Measurements from ENCODE around the gene KIF16B. TPM values are rescaled to one million over a fixed set of nuclear protein-coding genes. Genes with fewer than 3 reads are reported as not detected.

Gene KIF16B
- total and polyA plus RNA-seq, 2 of the 8 experiments (the other 6 are each of a cell fraction or from before 2014, with no cell fraction given) = 3.0 to 9.2 TPM

DNA sequence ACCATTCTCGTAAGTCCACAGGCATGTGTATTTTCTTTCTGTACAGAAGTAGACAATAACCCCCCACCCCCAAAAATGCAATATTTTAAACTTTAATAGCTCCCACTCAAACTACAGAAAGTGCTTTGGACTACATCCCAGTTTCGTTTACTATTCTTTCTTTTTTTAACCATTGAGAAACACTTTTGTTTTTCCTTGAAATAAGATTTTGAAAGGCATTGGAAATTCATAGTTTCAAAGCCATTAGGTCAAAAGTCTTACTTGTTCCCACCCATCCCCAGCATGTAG is 140.0 kb downstream of the KIF16B start (continued):
- no peak for TF ChIP-seq KDM5A (IDR thresholded peaks at IDR 0.05; ENCODE audit: low read length)
- TF ChIP-seq CHD2 (IDR thresholded peaks at IDR 0.05; ENCODE audit: low read length) = no peak
- no peak for TF ChIP-seq ASH2L (IDR thresholded peaks at IDR 0.05; ENCODE audit: low read length)
- TF ChIP-seq, protein P1, sequence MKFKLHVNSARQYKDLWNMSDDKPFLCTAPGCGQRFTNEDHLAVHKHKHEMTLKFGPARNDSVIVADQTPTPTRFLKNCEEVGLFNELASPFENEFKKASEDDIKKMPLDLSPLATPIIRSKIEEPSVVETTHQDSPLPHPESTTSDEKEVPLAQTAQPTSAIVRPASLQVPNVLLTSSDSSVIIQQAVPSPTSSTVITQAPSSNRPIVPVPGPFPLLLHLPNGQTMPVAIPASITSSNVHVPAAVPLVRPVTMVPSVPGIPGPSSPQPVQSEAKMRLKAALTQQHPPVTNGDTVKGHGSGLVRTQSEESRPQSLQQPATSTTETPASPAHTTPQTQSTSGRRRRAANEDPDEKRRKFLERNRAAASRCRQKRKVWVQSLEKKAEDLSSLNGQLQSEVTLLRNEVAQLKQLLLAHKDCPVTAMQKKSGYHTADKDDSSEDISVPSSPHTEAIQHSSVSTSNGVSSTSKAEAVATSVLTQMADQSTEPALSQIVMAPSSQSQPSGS (IDR thresholded peaks at IDR 0.05; ENCODE audit: low read length) = no peak
- no peak for TF ChIP-seq EZH2 (IDR thresholded peaks at IDR 0.05; ENCODE audit: low read depth, low read length, severe bottlenecking)
- no peak for TF ChIP-seq NRF1 (IDR thresholded peaks at IDR 0.05; ENCODE audit: low read depth, low read length)

Measured in H1 (cell line).